Vagina (tissue), 2 donors: ENCODE data around the gene WSCD1.

Source experiments
- POLR2A ChIP-seq, 2 donors: fragments of 450-650 bp; IDR thresholded peaks; one replicate each; pipeline ENCODE4 v1.6.1; 2017; ENCODE audit warnings: antibody characterized with exemption in 2 of 2, mild to moderate bottlenecking in 2 of 2, moderate library complexity in 2 of 2
- TF ChIP-seq, protein P1 (sequence below), 3 experiments: fragments of 450-650 bp in 2 of 3; fragments of 200-600 bp in 1 of 3; sonication (generic) in 1 of 3; IDR thresholded peaks; one replicate each; pipeline ENCODE4 v1.5.1; 2017 to 2019; ENCODE audit warnings: antibody characterized with exemption in 3 of 3, mild to moderate bottlenecking in 2 of 3, moderate library complexity in 2 of 3

- TF ChIP-seq, protein P1, sequence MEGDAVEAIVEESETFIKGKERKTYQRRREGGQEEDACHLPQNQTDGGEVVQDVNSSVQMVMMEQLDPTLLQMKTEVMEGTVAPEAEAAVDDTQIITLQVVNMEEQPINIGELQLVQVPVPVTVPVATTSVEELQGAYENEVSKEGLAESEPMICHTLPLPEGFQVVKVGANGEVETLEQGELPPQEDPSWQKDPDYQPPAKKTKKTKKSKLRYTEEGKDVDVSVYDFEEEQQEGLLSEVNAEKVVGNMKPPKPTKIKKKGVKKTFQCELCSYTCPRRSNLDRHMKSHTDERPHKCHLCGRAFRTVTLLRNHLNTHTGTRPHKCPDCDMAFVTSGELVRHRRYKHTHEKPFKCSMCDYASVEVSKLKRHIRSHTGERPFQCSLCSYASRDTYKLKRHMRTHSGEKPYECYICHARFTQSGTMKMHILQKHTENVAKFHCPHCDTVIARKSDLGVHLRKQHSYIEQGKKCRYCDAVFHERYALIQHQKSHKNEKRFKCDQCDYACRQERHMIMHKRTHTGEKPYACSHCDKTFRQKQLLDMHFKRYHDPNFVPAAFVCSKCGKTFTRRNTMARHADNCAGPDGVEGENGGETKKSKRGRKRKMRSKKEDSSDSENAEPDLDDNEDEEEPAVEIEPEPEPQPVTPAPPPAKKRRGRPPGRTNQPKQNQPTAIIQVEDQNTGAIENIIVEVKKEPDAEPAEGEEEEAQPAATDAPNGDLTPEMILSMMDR (IDR thresholded peaks at IDR 0.05) = no peak
- TF ChIP-seq POLR2A (IDR thresholded peaks at IDR 0.05) = no peak
Measured at GRCh38 chr17:6056104-6056503, 14.1 kb upstream of the WSCD1 start.
